Right lobe of liver (tissue), 4 donors: ENCODE measurements around the gene PHF2.

Experiments
- POLR2A ChIP-seq: fragments of 450-650 bp; IDR thresholded peaks from one replicate; pipeline ENCODE4 v1.6.1; 2017; ENCODE audit warnings: antibody characterized with exemption, mild to moderate bottlenecking
- TF ChIP-seq, protein P1 (sequence below), 4 donors: fragments of 200-600 bp in 3 of 4; fragments of 450-650 bp in 1 of 4; IDR thresholded peaks; one replicate each; pipeline versions ENCODE4 v1.5.1 to v1.8.0; 2016 to 2022; ENCODE audit warnings: antibody characterized with exemption in 4 of 4, mild to moderate bottlenecking in 2 of 4
- donor health status: DM: no; HTN: no; CAD: no.
- donor health status: DM: no; HTN: no; CAD: no.
- donor health status: DM: no; HTN: yes; CAD: no.

- TF ChIP-seq POLR2A: no peak
- TF ChIP-seq, protein P1, sequence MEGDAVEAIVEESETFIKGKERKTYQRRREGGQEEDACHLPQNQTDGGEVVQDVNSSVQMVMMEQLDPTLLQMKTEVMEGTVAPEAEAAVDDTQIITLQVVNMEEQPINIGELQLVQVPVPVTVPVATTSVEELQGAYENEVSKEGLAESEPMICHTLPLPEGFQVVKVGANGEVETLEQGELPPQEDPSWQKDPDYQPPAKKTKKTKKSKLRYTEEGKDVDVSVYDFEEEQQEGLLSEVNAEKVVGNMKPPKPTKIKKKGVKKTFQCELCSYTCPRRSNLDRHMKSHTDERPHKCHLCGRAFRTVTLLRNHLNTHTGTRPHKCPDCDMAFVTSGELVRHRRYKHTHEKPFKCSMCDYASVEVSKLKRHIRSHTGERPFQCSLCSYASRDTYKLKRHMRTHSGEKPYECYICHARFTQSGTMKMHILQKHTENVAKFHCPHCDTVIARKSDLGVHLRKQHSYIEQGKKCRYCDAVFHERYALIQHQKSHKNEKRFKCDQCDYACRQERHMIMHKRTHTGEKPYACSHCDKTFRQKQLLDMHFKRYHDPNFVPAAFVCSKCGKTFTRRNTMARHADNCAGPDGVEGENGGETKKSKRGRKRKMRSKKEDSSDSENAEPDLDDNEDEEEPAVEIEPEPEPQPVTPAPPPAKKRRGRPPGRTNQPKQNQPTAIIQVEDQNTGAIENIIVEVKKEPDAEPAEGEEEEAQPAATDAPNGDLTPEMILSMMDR (IDR thresholded peaks at IDR 0.05): no peak
These were observed 9.0 kb upstream of the PHF2 start for GRCh38 chr9:93567271-93567959.
